GM19395 (cell line): ENCODE results near the gene MLLT10.

ENCODE experiments used
- ATAC-seq: cut with Tn5 transposase; IDR thresholded peaks from one replicate; pipeline ENCODE4 v1.9.1; 2021; ENCODE audit warnings: mild to moderate bottlenecking, moderate library complexity; ENCODE audit not compliant: unreplicated experiment

MLLT10 gene

GRCh38 chr10:21727452-21728168, 193.6 kb downstream of the MLLT10 start:
- no peak for ATAC-seq

- ATAC-seq = no peak
These were observed 194.6 kb downstream of the MLLT10 start for GRCh38 chr10:21728618-21729017.

- peak; percentile 94 for ATAC-seq
These were observed 198.2 kb downstream of the MLLT10 start for GRCh38 chr10:21732067-21732772.

GRCh38 chr10:21733710-21734109, 199.7 kb downstream of the MLLT10 start:
- no peak for ATAC-seq

- ATAC-seq = no peak
These were observed 203.1 kb downstream of the MLLT10 start for GRCh38 chr10:21737106-21737505.

GRCh38 chr10:21740989-21741388, 207.0 kb downstream of the MLLT10 start:
- no peak for ATAC-seq

- ATAC-seq = no peak
These were observed 208.8 kb downstream of the MLLT10 start for GRCh38 chr10:21742740-21743412.

- no peak for ATAC-seq
These were observed 210.2 kb downstream of the MLLT10 start for GRCh38 chr10:21744223-21744622.

- ATAC-seq = no peak
These were observed 212.1 kb downstream of the MLLT10 start for GRCh38 chr10:21746118-21746517.

- ATAC-seq = no peak
These were observed 213.8 kb downstream of the MLLT10 start for GRCh38 chr10:21747809-21748208.

GRCh38 chr10:21749788-21750187, 215.8 kb downstream of the MLLT10 start:
- no peak for ATAC-seq

GRCh38 chr10:21750424-21750823, 216.4 kb downstream of the MLLT10 start:
- ATAC-seq = no peak

GRCh38 chr10:21751341-21752310, 217.6 kb downstream of the MLLT10 start:
- no peak for ATAC-seq

- no peak for ATAC-seq
These were observed 219.7 kb downstream of the MLLT10 start for GRCh38 chr10:21753497-21754270.

GRCh38 chr10:21754410-21755011, 220.5 kb downstream of the MLLT10 start:
- no peak for ATAC-seq

GRCh38 chr10:21756707-21757106, 222.7 kb downstream of the MLLT10 start:
- no peak for ATAC-seq

- no peak for ATAC-seq
These were observed 223.3 kb downstream of the MLLT10 start for GRCh38 chr10:21757185-21757901.

GRCh38 chr10:21758239-21758638, 224.2 kb downstream of the MLLT10 start:
- no peak for ATAC-seq

GRCh38 chr10:21758696-21759095, 224.7 kb downstream of the MLLT10 start:
- no peak for ATAC-seq
